DOHH2 (cell line): ENCODE data around the gene ADRA1B.

ENCODE experiments used
- H3F3A ChIP-seq: fragments of 200-600 bp; sonication (generic), shearing (Covaris generic); 2 replicates; pipeline ENCODE4 v1.6.0; 2016; ENCODE audit warnings: antibody characterized with exemption, mild to moderate bottlenecking; ENCODE audit not compliant: control insufficient read depth, insufficient read depth
- H3K27ac ChIP-seq: fragments of 200-600 bp; sonication (generic); 2 replicates; pipeline ENCODE4 v1.5.1; 2014; ENCODE audit warnings: low read depth, mild to moderate bottlenecking, low read length, moderate library complexity
- H3K27me3 ChIP-seq: fragments of 200-600 bp; sonication (generic); 2 replicates; pipeline ENCODE4 v1.6.1; 2014; ENCODE audit warnings: mild to moderate bottlenecking, low read length, mixed read lengths; ENCODE audit not compliant: control insufficient read depth
- H3K36me3 ChIP-seq: fragments of 200-600 bp; sonication (generic); 2 replicates; pipeline ENCODE4 v1.6.1; 2014; ENCODE audit warnings: mild to moderate bottlenecking, low read length, moderate library complexity, mixed read lengths; ENCODE audit not compliant: control insufficient read depth
- H3K4me1 ChIP-seq: fragments of 200-600 bp; sonication (generic); 2 replicates; pipeline ENCODE4 v1.6.1; 2014; ENCODE audit warnings: mild to moderate bottlenecking, low read length, mixed read lengths; ENCODE audit not compliant: control insufficient read depth
- H3K4me2 ChIP-seq: fragments of 200-600 bp; sonication (generic); 2 replicates; pipeline ENCODE4 v1.6.0; 2014; ENCODE audit warnings: mild to moderate bottlenecking, low read length, moderate library complexity
- H3K4me3 ChIP-seq: fragments of 200-600 bp; sonication (generic); 2 replicates; pipeline ENCODE4 v1.5.1; 2014; ENCODE audit warnings: mild to moderate bottlenecking, low read length, mixed read lengths
- H3K79me2 ChIP-seq: fragments of 200-600 bp; sonication (generic); 2 replicates; pipeline ENCODE4 v1.6.1; 2014; ENCODE audit warnings: mild to moderate bottlenecking, low read length, mixed read lengths; ENCODE audit not compliant: control insufficient read depth
- H3K9me2 ChIP-seq: fragments of 200-600 bp; sonication (generic); replicated peaks from 2 replicates; pipeline ENCODE4 v1.6.1; 2014; ENCODE audit warnings: mild to moderate bottlenecking, low read length, mixed read lengths; ENCODE audit not compliant: control insufficient read depth
- H3K9me3 ChIP-seq: fragments of 200-600 bp; sonication (generic); 2 replicates; pipeline ENCODE4 v1.6.1; 2014; ENCODE audit warnings: antibody characterized with exemption, low read length, mixed read lengths; ENCODE audit not compliant: control insufficient read depth, insufficient read depth
- H4K20me1 ChIP-seq: fragments of 200-600 bp; sonication (generic); 2 replicates; pipeline ENCODE4 v1.6.0; 2014; ENCODE audit warnings: low read depth, mild to moderate bottlenecking, antibody characterized with exemption, low read length, moderate library complexity; ENCODE audit not compliant: control insufficient read depth, insufficient read depth
- EZH2phosphoT487 ChIP-seq: fragments of 200-600 bp; sonication (generic); IDR thresholded peaks from 2 replicates; pipeline ENCODE4 v1.6.1; 2017; ENCODE audit warnings: borderline replicate concordance, mild to moderate bottlenecking, antibody characterized with exemption, low read length, moderate library complexity, mixed read lengths
- TF ChIP-seq, protein P1 (sequence below): fragments of 200-600 bp; sonication (generic); IDR thresholded peaks from one replicate; pipeline ENCODE4 v1.5.1; 2014; ENCODE audit warnings: antibody characterized with exemption, mild to moderate bottlenecking, low read depth, low read length; ENCODE audit not compliant: poor library complexity, severe bottlenecking

Gene ADRA1B

DNA sequence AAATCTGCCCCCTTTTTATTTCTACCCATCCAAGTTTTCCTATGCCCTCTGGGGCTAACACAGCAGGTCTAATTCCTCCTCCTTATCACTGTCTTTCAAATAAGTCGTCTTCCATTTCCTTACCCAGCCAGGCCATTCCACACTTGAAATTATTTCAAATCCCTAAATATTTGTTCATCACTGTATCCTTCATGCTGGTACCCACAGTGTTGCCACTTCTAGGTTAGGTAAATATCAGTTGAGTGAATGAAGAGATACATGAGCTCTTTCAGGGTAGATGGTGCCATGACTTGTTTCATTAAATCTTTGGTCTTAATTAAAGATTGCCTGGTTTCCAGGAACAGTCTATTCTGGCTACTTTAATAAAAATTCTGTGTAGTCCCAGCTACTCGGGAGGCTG, 35.6 kb upstream of the ADRA1B start:
- no peak for TF ChIP-seq EZH2phosphoT487
- TF ChIP-seq, protein P1, sequence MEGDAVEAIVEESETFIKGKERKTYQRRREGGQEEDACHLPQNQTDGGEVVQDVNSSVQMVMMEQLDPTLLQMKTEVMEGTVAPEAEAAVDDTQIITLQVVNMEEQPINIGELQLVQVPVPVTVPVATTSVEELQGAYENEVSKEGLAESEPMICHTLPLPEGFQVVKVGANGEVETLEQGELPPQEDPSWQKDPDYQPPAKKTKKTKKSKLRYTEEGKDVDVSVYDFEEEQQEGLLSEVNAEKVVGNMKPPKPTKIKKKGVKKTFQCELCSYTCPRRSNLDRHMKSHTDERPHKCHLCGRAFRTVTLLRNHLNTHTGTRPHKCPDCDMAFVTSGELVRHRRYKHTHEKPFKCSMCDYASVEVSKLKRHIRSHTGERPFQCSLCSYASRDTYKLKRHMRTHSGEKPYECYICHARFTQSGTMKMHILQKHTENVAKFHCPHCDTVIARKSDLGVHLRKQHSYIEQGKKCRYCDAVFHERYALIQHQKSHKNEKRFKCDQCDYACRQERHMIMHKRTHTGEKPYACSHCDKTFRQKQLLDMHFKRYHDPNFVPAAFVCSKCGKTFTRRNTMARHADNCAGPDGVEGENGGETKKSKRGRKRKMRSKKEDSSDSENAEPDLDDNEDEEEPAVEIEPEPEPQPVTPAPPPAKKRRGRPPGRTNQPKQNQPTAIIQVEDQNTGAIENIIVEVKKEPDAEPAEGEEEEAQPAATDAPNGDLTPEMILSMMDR: no peak

GRCh38 chr5:159881967-159882366, 34.3 kb upstream of the ADRA1B start:
- Histone ChIP-seq H3K4me1 (no peaks in the 10 kb centered on the region), H3K9me2 (no peaks in the 10 kb centered on the region), H3K4me3 (no peak overlapping the region), H3F3A (no peaks in the 10 kb centered on the region), H3K27me3 (0 out of 2 replicates have a peak, but pooled peaks cover 3% of the 10 kb centered on the region), H3K9me3 (no peaks in the 10 kb centered on the region), H3K27ac (no peak overlapping the region), H3K36me3 (no peaks in the 10 kb centered on the region), H3K4me2 (no peak overlapping the region), H4K20me1 (no peaks in the 10 kb centered on the region), H3K79me2 (no peaks in the 10 kb centered on the region)
- no peak for TF ChIP-seq EZH2phosphoT487
- TF ChIP-seq, protein P1: no peak

More for the DNA sequence above, 35.6 kb upstream of the ADRA1B start:
- Histone ChIP-seq H3K27me3 (peaks cover 5% of the 10 kb centered on the region; the same call in 1 of the 2 replicates), H3K27ac (no peak overlapping the region), H3K79me2 (no peaks in the 10 kb centered on the region), H3F3A (no peaks in the 10 kb centered on the region), H3K9me2 (no peaks in the 10 kb centered on the region), H3K4me3 (no peak overlapping the region), H3K4me1 (no peaks in the 10 kb centered on the region), H3K4me2 (no peak overlapping the region), H3K9me3 (no peaks in the 10 kb centered on the region), H3K36me3 (no peaks in the 10 kb centered on the region), H4K20me1 (no peaks in the 10 kb centered on the region)

- Histone ChIP-seq H3K79me2 (no peaks in the 10 kb centered on the region), H4K20me1 (no peaks in the 10 kb centered on the region), H3K27me3 (0 out of 2 replicates have a peak, but pooled peaks cover 3% of the 10 kb centered on the region), H3K36me3 (no peaks in the 10 kb centered on the region), H3K4me2 (no peak overlapping the region), H3K4me3 (no peak overlapping the region), H3K9me3 (no peaks in the 10 kb centered on the region), H3F3A (no peaks in the 10 kb centered on the region), H3K4me1 (no peaks in the 10 kb centered on the region), H3K27ac (no peak overlapping the region), H3K9me2 (no peaks in the 10 kb centered on the region)
- TF ChIP-seq, protein P1: no peak
- no peak for TF ChIP-seq EZH2phosphoT487
Measured at GRCh38 chr5:159883522-159883950, 32.7 kb upstream of the ADRA1B start.
